HG03039 (cell line): ENCODE data around the gene MPL.

Experiments used
- ATAC-seq: cut with Tn5 transposase; IDR thresholded peaks from one replicate; pipeline ENCODE4 v1.9.1; 2021; ENCODE audit warnings: mild to moderate bottlenecking, moderate library complexity; ENCODE audit not compliant: unreplicated experiment

MPL gene

DNA sequence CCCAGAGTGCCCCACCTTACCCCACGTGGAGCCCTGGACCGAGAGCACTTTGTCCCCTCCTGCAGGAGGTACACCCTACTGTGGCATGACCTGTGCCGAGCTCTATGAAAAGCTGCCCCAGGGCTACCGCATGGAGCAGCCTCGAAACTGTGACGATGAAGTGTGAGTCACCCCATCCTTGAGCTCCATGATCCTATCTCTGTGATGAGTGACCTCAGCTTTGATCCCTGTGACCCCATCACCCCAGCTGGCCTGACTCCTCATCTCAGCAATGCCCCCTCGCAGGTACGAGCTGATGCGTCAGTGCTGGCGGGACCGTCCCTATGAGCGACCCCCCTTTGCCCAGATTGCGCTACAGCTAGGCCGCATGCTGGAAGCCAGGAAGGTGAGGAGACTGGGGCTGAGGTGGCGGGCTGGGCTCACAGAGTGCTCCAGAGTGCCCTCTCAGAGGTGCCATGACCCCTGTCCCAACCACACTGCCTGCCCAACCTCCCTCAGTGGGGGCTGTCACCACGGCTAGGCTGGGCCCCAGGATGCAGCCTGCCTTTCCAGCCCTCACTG lies 16.2 kb upstream of the MPL start:
- ATAC-seq: no peak

DNA sequence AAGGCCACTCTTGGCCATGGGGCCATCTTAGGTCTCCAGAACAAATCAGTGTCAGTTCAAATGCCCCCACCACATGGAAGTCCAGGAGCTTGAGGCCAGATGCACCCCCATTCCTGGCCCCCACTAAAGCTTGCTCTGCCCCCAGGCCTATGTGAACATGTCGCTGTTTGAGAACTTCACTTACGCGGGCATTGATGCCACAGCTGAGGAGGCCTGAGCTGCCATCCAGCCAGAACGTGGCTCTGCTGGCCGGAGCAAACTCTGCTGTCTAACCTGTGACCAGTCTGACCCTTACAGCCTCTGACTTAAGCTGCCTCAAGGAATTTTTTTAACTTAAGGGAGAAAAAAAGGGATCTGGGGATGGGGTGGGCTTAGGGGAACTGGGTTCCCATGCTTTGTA lies 15.1 kb upstream of the MPL start:
- ATAC-seq: no peak

DNA sequence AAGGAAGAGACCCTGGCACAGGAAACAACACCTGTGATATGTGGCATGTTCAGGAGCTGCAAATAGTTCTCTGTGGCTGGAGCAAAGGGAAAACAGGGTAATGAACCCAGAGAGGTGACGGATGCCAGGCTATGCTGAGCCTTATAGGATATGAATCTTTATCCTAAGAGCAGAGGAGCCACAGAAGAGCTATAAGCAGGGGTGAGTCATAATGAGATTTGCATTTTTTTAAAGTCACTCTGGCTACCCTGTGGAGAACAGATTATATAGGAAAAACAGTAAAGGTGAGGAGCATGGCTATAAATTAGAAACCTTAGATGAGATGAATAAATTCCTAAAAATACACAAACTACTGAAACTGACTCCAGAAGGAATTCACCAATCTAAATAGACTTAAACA lies 12.8 kb upstream of the MPL start:
- ATAC-seq: no peak

DNA sequence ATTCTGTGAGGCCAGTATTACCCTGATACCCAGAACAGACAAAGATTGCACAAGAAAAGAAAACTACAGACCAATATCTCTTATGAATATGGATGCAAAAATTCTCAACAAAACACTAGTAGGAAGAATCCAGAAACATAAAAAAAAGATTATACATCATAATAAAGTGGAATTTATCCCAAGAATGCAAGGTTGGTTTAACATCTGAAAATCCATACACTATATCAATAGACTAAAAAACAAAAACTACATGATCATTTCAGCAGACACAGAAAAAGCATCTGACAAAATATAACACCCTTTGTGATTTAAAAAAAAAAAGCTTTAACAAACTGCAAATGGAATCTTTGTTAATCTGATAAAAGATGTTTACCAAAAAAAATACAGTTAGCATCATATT lies 12.2 kb upstream of the MPL start:
- ATAC-seq: no peak

DNA sequence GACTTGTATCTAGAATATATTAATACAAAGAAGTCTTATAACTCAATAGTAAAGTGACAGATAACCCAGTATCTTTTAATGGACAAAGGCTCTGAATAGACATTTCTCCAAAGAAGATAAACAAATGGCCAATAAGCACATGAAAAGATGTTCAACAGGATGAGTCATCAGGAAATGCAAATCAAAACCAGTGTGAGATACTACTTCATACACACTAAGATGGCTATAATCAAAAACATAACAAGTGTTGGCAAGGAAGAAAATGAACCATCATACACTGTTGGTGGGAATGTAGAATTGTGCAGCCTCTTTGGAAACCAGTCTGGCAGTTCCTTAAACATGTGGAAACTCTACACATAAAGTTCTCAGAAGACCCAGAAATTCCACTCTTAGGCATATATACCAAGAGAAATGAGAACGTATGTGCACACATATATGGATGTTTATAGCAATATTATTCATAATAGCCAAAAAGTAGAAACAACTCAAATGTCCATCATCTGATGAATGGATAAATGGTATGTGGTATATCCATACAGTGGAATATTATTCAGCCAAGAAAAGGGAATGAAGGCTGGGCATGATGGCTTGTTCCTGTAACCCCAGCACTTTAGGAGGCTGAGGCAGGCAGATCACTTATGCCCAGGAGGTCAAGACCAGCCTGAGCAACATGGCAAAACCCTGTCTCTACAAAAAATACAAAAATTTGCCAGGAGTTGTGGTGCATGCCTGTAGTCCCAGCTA lies 9.9 kb upstream of the MPL start:
- no peak for ATAC-seq

DNA sequence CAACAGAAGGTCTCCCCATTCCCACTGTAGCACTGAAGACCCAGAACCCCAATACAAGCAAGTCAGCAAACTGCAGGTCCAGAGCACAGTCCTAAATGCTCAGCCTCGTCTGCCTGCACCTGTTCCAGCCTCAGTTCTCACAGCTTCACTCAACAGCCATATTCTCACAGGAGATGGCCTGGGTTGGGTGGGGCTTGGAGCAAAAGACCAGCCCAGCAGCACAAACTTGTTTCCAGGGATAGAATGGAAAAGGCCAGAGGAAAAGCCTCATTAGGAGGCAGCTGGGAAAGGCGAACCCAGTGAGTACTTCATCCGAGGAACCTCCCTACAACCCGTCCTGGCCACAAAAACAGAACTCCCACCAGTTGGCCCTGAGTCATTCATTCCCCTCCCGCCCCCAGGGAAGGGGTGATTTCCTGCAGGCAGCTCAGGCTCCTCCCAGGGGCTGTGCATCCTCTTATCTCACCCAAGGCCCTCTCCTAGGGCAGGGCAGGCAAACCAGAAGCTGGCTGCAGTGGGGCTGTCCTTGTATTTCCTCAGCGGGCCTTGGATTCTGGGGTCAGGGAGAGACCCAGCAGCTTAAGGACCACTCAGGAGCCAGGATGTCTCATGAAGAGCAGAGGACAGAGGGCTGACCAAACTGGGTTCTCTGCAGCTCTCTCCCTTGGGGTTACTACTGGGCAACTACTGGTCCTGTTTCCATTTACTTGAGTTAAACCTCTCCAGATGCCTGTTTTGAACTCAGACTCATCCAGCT lies 7.4 kb upstream of the MPL start:
- ATAC-seq: no peak

DNA sequence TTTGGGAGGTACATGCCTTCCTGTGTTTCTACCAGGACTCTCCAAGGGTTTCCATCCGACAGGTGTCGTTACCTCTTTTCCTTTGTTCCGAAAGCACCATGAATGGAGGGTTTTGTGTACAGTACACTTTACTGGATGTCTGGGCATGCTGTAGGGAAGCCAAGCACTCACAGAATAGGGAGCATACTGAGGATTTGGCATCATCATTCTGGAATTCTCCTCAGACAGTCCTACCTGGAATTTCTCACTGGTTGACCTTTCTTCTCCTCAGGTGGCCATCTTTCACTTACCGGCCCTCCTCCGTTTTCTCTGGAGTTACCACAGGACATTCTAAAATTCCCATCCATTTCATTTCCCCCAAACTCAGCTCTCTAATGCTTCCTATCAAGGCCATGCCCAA lies 5.9 kb upstream of the MPL start:
- ATAC-seq: no peak

DNA sequence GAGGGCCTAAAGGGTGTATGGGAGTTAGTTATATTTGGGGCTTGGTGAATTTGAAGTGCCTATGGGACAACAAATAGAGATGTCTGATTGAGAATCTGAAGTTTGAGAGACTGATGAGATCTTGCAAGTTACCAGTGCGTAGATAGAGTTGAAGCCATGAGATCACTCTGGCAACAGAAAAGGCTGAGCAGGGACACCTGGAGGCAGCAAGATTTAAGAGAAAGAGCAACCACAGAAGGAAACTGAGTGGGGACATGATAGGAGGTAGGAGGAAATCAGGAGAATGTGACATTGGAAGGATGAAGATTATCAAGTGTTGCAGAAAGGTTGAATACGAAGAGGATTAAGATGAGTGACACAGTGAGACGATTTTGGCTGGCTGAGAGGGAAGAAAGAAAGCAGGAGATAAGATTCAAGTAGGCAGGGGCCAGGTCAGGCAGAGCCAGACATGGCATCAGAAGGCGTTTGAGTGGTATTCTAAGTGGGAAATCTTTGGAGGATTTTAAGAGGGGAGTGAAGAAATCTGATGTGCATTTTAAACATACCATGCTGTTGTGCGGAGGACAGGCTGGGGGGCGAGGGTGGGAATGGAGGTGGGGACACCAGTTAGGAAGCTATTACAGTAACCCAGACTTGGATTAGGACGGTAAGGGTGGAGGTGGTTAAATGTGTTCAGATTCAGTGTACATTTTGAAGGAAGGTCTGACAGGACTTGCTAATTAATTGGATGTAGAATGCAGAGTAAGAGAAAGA lies 3.0 kb upstream of the MPL start:
- no peak for ATAC-seq

DNA sequence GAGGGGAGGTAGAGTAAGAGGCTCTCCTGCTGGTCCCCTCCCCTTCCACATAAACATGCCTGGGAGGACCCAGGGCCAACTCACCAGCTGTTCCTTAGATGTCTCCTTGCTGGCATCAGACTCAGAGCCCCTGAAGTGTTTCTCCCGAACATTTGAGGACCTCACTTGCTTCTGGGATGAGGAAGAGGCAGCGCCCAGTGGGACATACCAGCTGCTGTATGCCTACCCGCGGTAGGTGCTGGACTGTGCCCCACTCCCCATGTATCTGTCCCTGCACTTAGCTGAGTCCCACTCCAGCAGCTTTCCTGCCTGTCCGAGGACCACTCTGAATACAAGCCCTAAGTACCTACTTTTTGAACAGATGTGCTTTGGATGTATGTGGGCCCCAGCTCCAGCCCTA lies 383 bp downstream of the MPL start:
- no peak for ATAC-seq

DNA sequence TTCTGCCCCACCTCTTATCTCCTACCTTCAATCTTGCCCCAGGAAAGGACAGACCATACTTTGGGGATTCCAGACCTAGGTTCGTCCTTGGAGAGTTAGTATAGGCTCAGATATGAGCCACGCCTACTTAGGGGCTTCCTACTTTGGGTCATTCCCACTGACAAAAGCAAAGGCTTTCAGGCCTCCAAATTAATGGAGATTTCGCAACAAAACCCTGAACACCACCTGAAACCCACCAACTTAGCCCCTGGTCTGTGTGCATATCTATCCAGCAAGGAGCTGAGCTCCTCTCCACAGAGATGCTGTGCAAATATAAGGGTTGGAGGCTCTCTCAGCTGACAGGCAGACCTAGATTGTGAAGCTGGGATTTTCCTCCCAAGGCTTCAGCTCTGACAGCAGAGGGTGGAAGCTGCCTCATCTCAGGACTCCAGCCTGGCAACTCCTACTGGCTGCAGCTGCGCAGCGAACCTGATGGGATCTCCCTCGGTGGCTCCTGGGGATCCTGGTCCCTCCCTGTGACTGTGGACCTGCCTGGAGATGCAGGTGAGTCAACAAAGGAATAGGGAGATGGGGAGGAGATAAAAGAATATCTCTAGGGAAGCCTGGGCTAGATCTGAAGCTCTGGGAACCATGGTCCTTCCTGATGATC lies 2.1 kb downstream of the MPL start:
- no peak for ATAC-seq

DNA sequence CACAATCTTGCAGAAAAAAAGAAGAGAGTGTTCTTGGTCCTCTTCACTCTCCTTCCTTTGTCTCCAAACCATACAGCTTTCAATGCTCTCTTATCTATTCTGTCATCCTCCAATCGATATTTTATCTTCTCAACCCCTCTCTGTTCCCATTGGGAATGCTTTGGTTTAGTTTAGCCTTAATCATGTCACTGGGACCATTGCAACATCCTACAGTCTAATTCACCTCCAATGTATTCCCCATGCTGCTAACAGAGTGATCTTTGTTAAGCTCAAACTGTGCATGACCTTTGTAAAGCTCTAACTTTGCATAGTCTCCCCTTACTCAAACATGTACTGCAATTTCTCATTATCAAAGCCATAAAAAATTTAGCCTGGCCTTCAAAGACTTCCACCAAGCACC lies 2.9 kb downstream of the MPL start:
- ATAC-seq: no peak

DNA sequence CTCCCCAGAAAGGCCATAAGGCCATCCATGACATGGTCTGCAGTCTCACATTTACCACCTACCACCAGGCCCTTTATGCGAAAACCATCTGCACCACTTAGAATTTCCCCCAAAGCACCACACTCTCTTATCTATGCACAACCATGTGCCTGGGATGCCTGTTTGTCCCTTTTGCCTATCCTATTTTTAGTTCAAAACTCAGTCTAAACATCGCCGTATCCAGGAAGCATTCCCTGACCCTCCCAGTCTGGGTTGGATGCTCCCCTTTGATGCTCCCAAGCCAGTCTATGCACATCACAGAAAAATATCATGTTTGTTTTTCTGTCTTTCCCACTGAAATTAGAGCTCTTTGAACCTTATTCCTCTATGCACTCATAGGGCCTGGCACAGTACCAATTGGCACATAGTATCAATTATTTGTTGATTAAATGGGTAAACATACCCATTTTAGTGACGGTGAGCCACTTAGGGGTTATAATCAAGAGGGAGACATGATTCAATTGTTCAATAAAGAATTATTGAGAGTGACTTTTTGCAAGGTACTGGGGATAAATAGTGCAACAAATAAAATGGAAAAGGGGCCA lies 6.7 kb downstream of the MPL start:
- ATAC-seq: no peak

DNA sequence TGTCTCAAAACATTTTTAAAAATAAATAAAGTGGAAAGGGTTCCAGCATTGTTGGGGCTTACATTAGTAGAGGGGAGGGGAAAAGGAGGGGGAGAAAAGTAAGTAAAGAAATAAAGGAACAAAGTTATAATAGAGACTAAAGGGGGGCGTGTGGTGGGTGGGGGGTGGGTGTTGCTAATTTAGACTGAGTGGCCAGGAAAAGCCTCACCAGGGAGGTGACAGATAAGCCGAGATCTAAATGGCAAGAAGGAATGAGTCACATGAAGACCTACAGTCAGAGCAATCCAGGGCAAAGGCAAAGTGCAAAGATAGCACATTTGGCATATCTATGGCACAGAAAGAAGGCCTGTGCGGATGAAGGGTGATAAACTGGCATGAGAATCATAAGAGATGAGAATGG lies 7.5 kb downstream of the MPL start:
- ATAC-seq: no peak

DNA sequence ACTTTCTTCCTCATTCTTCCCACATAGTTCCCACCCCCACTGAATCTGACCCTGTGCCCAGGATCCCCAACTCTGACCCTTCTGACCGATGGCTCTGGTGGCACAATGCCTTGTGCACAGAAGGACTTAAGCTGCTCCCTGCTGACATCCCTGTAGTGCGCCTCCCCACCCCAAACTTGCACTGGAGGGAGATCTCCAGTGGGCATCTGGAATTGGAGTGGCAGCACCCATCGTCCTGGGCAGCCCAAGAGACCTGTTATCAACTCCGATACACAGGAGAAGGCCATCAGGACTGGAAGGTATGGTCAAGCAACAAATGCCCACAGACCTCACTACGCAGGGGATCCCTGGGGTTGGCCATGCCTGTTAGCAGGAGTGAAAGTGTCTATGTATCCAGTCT lies 9.0 kb downstream of the MPL start:
- no peak for ATAC-seq

DNA sequence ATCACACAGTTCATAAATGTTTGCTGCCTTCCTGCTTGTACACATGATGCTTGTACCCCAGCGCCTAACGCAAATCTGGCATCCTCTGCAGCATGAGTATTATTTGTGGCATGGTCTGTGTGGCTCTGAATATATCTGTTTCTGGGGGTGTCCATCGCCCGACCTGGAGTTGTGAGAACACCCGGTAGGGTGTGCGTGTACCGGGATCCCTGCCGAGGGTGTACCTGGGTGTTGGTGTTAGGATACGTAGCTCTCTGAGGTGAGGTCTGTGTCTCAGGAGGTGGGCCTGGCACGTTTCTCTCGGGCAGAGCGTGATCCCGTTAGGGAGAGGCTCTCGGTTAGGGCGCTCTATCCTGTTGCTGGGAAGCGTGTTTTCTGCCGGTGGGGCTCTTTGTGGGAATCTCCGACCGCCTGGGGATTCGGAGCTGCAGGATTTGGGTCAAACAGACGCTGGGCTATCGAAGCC lies 10.8 kb downstream of the MPL start:
- ATAC-seq: no peak

DNA sequence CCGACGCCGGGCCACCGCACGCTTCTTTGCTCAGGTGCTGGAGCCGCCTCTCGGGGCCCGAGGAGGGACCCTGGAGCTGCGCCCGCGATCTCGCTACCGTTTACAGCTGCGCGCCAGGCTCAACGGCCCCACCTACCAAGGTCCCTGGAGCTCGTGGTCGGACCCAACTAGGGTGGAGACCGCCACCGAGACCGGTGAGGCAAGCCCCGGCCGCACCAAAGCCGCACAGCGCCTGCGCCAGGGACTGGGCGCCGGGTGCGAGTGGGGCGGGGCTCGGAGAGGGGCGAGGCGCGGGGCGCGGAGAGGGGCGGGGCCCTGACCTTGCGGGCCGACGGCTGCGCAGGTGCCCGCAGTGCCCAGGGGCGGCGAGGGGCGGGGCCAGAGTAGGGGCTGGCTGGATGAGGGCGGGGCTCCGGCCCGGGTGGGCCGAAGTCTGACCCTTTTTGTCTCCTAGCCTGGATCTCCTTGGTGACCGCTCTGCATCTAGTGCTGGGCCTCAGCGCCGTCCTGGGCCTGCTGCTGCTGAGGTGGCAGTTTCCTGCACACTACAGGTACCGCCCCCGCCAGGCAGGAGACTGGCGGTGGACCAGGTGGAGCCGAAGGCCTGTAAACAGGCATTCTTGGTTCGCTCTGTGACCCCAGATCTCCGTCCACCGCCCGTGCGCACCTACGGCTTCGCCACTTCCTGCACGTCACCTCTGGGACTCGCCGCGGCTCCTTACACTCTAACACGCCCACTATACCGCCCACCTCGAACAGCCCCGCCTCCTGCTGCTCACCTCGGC lies 11.4 kb downstream of the MPL start:
- no peak for ATAC-seq

DNA sequence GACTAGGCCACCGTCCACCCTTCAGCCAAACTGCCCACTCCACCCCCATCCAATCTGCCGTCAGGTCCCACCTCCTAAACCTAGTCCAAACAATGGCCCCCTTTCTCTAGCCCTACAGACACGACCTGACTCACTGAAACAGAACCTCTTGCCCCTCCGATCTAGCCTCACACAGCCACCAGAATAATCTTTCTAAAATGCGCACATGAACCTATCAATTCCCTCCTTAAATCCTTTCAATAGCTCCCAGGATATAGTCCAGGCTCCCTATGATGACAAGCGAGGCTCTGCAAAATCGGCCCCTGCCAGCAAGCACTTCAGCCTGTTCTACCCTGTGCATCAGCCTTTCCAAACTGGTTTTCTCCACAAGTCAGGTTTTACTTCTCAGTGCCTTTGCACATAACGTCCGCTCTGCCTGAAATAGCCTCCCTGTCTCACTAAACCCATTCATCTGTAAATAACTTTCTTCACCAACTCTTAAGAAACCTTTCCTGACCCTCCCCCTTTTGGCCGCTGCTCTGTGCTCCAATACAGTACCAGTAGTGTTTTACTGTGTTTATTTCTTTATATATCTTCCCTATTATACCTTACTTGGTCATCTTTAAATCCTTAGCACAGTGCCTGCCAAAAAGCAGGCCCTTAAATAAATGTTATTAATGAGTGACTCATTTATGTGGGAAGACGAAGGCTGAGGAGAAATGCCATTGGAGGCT lies 12.1 kb downstream of the MPL start:
- no peak for ATAC-seq

DNA sequence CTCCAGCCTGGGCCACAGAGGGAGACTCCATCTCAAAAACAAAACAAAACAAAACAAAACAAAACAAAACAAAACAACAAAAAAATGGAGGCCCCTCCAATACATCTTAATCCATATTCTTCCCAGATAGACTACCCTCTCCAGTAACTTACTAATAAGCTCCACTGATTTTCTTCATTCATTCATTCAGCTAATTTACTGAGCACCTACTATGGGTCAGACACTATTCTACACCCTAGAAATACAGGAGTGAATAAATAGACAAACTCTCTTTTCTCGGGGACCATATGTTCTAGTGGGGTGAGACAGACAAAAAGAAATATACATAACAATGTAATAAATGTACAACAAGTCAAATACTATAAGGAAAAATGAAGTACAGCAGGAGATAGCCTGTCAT lies 13.4 kb downstream of the MPL start:
- ATAC-seq: no peak
